Neural cell (in vitro differentiated cells): Measurements from ENCODE around the gene CDA.

Source experiments
- EP300 ChIP-seq: fragments of 450-650 bp; conservative IDR thresholded peaks from 2 replicates; pipeline ENCODE4 v1.6.1; 2014; ENCODE audit warnings: antibody characterized with exemption, mild to moderate bottlenecking, moderate library complexity; ENCODE audit not compliant: poor library complexity, severe bottlenecking
- POLR2AphosphoS5 ChIP-seq: IDR thresholded peaks from 2 replicates; pipeline ENCODE4 v1.6.1; 2012

GRCh38 chr1:20587661-20588053, 1.2 kb upstream of the CDA start:
- no peak for TF ChIP-seq EP300
- no peak for TF ChIP-seq POLR2AphosphoS5
